ENCODE results near the gene LITAF.

The LITAF gene

GRCh38 chr16:11503566-11503965 is 83.2 kb downstream of the LITAF start:
- Histone ChIP-seq H2AFZ (ENCODE audit: low read length) (no peak overlapping the region), H3K4me3 (ENCODE audit: low read length, poor library complexity, severe bottlenecking) (no peak overlapping the region), H3K4me1 (ENCODE audit: insufficient read depth, low read length, poor library complexity, severe bottlenecking) (no peaks in the 10 kb centered on the region), H3K9ac (ENCODE audit: low read depth, low read length, poor library complexity, severe bottlenecking) (no peak overlapping the region), H3K27me3 (ENCODE audit: insufficient read depth, low read length, poor library complexity, severe bottlenecking) (no peaks in the 10 kb centered on the region), H3K9me3 (ENCODE audit: insufficient read depth, low read depth, low read length) (no peaks in the 10 kb centered on the region), H3K79me2 (ENCODE audit: insufficient read depth, low read length) (no peaks in the 10 kb centered on the region), H3K4me2 (ENCODE audit: low read depth, low read length, poor library complexity, severe bottlenecking) (no peak overlapping the region), H3K36me3 (ENCODE audit: insufficient read depth, low read length) (no peaks in the 10 kb centered on the region), H3F3A (ENCODE audit: low read depth) (no peaks in the 10 kb centered on the region), H3K9me2 (replicated peaks; ENCODE audit: low read depth, low read length) (no peaks in the 10 kb centered on the region), H4K20me1 (ENCODE audit: insufficient read depth, low read length, poor library complexity, severe bottlenecking) (no peaks in the 10 kb centered on the region)
- TF ChIP-seq EZH2phosphoT487 (IDR thresholded peaks at IDR 0.05; ENCODE audit: borderline replicate concordance) (no peak), CTCF (conservative IDR thresholded peaks at IDR 0.05; ENCODE audit: low read length) (no peak)

GRCh38 chr16:11502239-11502638 is 84.5 kb downstream of the LITAF start:
- Histone ChIP-seq H3K79me2 (ENCODE audit: insufficient read depth, low read length) (no peaks in the 10 kb centered on the region), H3K9ac (ENCODE audit: low read depth, low read length, poor library complexity, severe bottlenecking) (no peak overlapping the region)

GRCh38 chr16:11501632-11502031 is 85.1 kb downstream of the LITAF start:
- H3K27me3 ChIP-seq (ENCODE audit: insufficient read depth, low read length, poor library complexity, severe bottlenecking): no peaks in the 10 kb centered on the region
- H3K79me2 ChIP-seq (ENCODE audit: insufficient read depth, low read length): no peaks in the 10 kb centered on the region
- H3K9ac ChIP-seq (ENCODE audit: low read depth, low read length, poor library complexity, severe bottlenecking): no peak overlapping the region
- H2AFZ ChIP-seq (ENCODE audit: low read length): no peak overlapping the region
- H3K9me3 ChIP-seq (ENCODE audit: insufficient read depth, low read depth, low read length): no peaks in the 10 kb centered on the region
- H3K36me3 ChIP-seq (ENCODE audit: insufficient read depth, low read length): no peaks in the 10 kb centered on the region
- H3K4me2 ChIP-seq (ENCODE audit: low read depth, low read length, poor library complexity, severe bottlenecking): no peak overlapping the region
- TF ChIP-seq CTCF (conservative IDR thresholded peaks at IDR 0.05; ENCODE audit: low read length) (no peak), EZH2phosphoT487 (IDR thresholded peaks at IDR 0.05; ENCODE audit: borderline replicate concordance) (no peak)
- no peak overlapping the region for H3K4me3 ChIP-seq (ENCODE audit: low read length, poor library complexity, severe bottlenecking)
- no peaks in the 10 kb centered on the region for H3F3A ChIP-seq (ENCODE audit: low read depth)
- H3K9me2 ChIP-seq (replicated peaks; ENCODE audit: low read depth, low read length): no peaks in the 10 kb centered on the region
- peaks cover 9% of the 10 kb centered on the region for H3K4me1 ChIP-seq (ENCODE audit: insufficient read depth, low read length, poor library complexity, severe bottlenecking)
- H4K20me1 ChIP-seq (ENCODE audit: insufficient read depth, low read length, poor library complexity, severe bottlenecking): no peaks in the 10 kb centered on the region

More at GRCh38 chr16:11502239-11502638, 84.5 kb downstream of the LITAF start:
- Histone ChIP-seq H3K4me2 (ENCODE audit: low read depth, low read length, poor library complexity, severe bottlenecking) (no peak overlapping the region), H2AFZ (ENCODE audit: low read length) (no peak overlapping the region), H3K4me3 (ENCODE audit: low read length, poor library complexity, severe bottlenecking) (no peak overlapping the region), H4K20me1 (ENCODE audit: insufficient read depth, low read length, poor library complexity, severe bottlenecking) (no peaks in the 10 kb centered on the region), H3K4me1 (ENCODE audit: insufficient read depth, low read length, poor library complexity, severe bottlenecking) (peaks cover 3% of the 10 kb centered on the region), H3K9me2 (replicated peaks; ENCODE audit: low read depth, low read length) (no peaks in the 10 kb centered on the region), H3K36me3 (ENCODE audit: insufficient read depth, low read length) (no peaks in the 10 kb centered on the region), H3K9me3 (ENCODE audit: insufficient read depth, low read depth, low read length) (no peaks in the 10 kb centered on the region), H3K27me3 (ENCODE audit: insufficient read depth, low read length, poor library complexity, severe bottlenecking) (no peaks in the 10 kb centered on the region), H3F3A (ENCODE audit: low read depth) (no peaks in the 10 kb centered on the region)
- no peak for TF ChIP-seq EZH2phosphoT487 (IDR thresholded peaks at IDR 0.05; ENCODE audit: borderline replicate concordance)
- TF ChIP-seq CTCF (conservative IDR thresholded peaks at IDR 0.05; ENCODE audit: low read length): no peak

Measured in Loucy (cell line).